Activated T-cell treated with anti-CD3 and anti-CD28 coated beads, Interleukin-2, amount 50 U/mL, for 24 hours (primary cell): ENCODE results near the gene MLPH.
A peak's percentile ranks its signal among the peaks of the same experiment; 100 is the strongest.

Experiments
- DNase-seq: peaks from one replicate; pipeline ENCODE4 v3.0.0-alpha.2; 2020
- H3K27ac Mint-ChIP-seq: 2 replicates; pipeline ENCODE4 v1.8.0; 2020; ENCODE audit warnings: mild to moderate bottlenecking, mixed read lengths
- H3K27me3 Mint-ChIP-seq: 2 replicates; pipeline ENCODE4 v1.8.0; 2020; ENCODE audit warnings: mixed read lengths
- H3K36me3 Mint-ChIP-seq: 2 replicates; pipeline ENCODE4 v1.8.0; 2020; ENCODE audit warnings: low read depth, mixed read lengths
- H3K4me1 Mint-ChIP-seq: 2 replicates; pipeline ENCODE4 v1.8.0; 2020; ENCODE audit warnings: low read depth, mixed read lengths
- H3K4me3 Mint-ChIP-seq: 2 replicates; pipeline ENCODE4 v1.8.0; 2020; ENCODE audit warnings: mild to moderate bottlenecking, moderate library complexity, mixed read lengths
- H3K9me3 Mint-ChIP-seq: 2 replicates; pipeline ENCODE4 v1.8.0; 2020; ENCODE audit warnings: mixed read lengths

Gene MLPH

DNA sequence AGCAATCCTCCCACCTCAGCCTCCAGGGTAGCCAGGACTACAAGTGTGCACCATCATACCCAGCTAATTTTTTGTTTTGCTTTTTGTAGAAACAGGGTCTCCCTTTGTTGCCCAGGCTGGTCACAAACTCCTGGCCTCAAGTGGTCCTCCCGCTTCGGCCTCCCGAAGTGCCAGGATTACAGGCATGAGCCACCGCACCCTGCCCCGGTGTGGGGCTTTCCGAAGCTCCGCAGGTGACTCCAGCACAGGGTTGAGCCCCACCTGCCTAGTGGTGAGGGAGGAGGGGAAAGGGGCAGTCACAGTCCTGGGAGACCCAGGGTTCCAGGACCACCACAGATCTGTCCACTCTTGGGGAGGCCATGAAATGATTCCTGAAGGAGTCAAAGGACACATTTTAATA, 84.5 kb downstream of the MLPH start:
- H3K36me3 Mint-ChIP-seq: no peaks in the 10 kb centered on the region
- peaks cover 6% of the 10 kb centered on the region for H3K4me1 Mint-ChIP-seq
- H3K27ac Mint-ChIP-seq: no peak overlapping the region
- no peak overlapping the region for H3K4me3 Mint-ChIP-seq
- H3K9me3 Mint-ChIP-seq: no peaks in the 10 kb centered on the region
- DNase-seq: no peak
- H3K27me3 Mint-ChIP-seq: peaks cover 7% of the 10 kb centered on the region

GRCh38 chr2:237572021-237572741, 85.1 kb downstream of the MLPH start:
- Mint-ChIP-seq H3K36me3 (no peaks in the 10 kb centered on the region), H3K27ac (no peak overlapping the region), H3K4me1 (peaks cover 6% of the 10 kb centered on the region), H3K27me3 (peaks cover 7% of the 10 kb centered on the region), H3K4me3 (no peak overlapping the region), H3K9me3 (no peaks in the 10 kb centered on the region)
- DNase-seq: peak; percentile 92

DNA sequence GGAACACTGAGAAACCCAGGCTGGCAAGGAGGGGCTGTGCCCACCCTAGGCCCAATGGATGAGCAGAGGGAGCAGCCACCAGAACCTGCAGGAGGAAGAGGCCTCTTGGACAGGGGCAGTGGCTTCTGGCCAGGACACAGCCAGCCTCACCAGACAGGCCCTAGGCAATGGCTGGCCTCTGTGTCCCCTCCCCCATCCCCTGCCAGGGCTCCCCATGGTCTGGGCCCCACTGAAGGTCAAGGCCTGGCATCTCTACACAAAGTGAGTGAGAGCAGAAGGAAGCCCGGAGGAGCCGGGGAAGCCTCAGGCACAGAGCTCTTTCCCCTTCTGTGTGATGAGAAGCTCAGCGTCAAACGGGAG, 85.7 kb downstream of the MLPH start:
- Mint-ChIP-seq H3K36me3 (no peaks in the 10 kb centered on the region), H3K4me1 (peaks cover 6% of the 10 kb centered on the region), H3K9me3 (no peaks in the 10 kb centered on the region), H3K4me3 (no peak overlapping the region), H3K27ac (no peak overlapping the region), H3K27me3 (peaks cover 7% of the 10 kb centered on the region)
- DNase-seq: no peak

GRCh38 chr2:237573721-237574415, 86.8 kb downstream of the MLPH start:
- peaks cover 6% of the 10 kb centered on the region for H3K4me1 Mint-ChIP-seq
- no peaks in the 10 kb centered on the region for H3K9me3 Mint-ChIP-seq
- no peak for DNase-seq
- no peaks in the 10 kb centered on the region for H3K36me3 Mint-ChIP-seq
- H3K27ac Mint-ChIP-seq: no peak overlapping the region
- no peak overlapping the region for H3K4me3 Mint-ChIP-seq
- H3K27me3 Mint-ChIP-seq: peaks cover 6% of the 10 kb centered on the region

DNA sequence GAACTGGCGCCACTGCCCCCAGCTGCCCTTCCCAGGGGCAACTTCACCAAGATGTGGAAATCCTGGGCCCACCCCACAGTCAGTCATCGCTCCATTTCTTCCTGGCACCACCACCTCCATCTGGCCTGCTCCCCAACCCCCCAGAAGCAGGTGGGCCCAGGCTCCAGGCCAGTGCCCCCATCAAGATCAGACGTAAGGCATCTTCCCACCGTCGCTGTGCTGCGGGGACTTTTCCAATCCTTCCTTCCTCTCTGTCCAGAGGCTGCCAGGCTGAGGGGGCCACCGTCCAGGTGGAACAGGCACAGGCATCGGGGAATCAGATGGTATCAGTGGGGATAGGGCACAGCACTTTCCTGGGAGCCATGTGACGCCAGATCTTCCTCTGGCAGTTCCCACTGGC, 87.4 kb downstream of the MLPH start:
- no peak for DNase-seq
- Mint-ChIP-seq H3K9me3 (no peaks in the 10 kb centered on the region), H3K27ac (no peak overlapping the region), H3K4me3 (no peak overlapping the region), H3K4me1 (peaks cover 6% of the 10 kb centered on the region), H3K27me3 (peaks cover 3% of the 10 kb centered on the region), H3K36me3 (no peaks in the 10 kb centered on the region)

GRCh38 chr2:237574894-237575868, 88.1 kb downstream of the MLPH start:
- Mint-ChIP-seq H3K27me3 (peaks cover 3% of the 10 kb centered on the region), H3K36me3 (no peaks in the 10 kb centered on the region), H3K27ac (no peak overlapping the region), H3K4me3 (no peak overlapping the region), H3K4me1 (peaks cover 6% of the 10 kb centered on the region), H3K9me3 (no peaks in the 10 kb centered on the region)
- DNase-seq: no peak

DNA sequence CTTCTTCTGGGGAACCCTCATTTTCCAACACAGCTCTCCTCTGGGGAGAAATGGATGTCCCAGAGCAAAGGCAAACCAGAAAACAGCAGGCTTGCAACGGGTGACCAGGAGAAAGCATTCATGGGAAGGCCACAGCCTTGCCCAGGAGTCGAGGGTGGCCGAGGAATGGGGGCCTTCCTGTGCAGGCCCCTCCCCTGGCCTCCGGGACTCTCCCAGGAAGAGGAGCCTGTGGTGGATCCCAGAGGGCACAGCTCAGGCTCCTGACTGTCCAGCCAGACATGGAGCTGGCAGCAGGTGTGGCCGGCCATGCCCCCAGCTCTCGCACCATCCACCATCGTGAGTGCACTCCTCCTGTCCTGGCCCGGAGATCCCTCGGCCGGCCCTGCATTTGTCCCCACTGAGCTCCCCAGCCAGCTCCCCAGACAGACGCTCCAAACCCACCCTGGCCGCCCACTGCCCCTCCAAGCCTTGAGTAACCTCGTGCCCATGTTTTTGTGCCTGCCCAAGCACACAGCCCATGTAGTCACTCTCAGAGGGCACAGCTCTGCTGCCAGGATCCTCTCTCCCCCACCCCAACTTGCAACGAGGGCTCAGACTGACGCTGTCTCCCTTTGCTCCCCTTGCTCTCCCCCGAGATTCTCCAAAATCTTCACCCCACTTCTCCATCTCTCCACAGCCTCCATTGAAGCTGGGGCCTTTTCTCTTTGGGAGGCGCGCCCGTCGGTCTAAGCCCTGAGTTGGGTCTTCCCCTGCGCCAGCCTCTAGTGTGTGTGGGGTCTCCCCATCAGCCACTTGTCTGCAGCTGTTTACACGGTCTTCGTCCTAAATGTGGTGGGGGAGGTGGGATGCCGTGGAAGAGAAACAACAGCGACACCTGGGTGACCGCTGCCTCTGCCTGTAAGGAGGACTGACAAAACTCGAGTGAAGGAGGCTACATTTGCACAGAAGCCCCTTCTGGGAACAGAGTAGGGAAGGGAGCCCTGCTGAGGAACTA, 89.1 kb downstream of the MLPH start:
- no peaks in the 10 kb centered on the region for H3K9me3 Mint-ChIP-seq
- peaks cover 6% of the 10 kb centered on the region for H3K4me1 Mint-ChIP-seq
- no peaks in the 10 kb centered on the region for H3K36me3 Mint-ChIP-seq
- H3K4me3 Mint-ChIP-seq: no peak overlapping the region
- no peak for DNase-seq
- no peak overlapping the region for H3K27ac Mint-ChIP-seq
- peaks cover 3% of the 10 kb centered on the region for H3K27me3 Mint-ChIP-seq

GRCh38 chr2:237576974-237577373, 89.9 kb downstream of the MLPH start:
- no peak for DNase-seq
- Mint-ChIP-seq H3K27ac (no peak overlapping the region), H3K4me3 (no peak overlapping the region), H3K27me3 (no peaks in the 10 kb centered on the region), H3K36me3 (no peaks in the 10 kb centered on the region), H3K9me3 (no peaks in the 10 kb centered on the region), H3K4me1 (peaks cover 7% of the 10 kb centered on the region)

DNA sequence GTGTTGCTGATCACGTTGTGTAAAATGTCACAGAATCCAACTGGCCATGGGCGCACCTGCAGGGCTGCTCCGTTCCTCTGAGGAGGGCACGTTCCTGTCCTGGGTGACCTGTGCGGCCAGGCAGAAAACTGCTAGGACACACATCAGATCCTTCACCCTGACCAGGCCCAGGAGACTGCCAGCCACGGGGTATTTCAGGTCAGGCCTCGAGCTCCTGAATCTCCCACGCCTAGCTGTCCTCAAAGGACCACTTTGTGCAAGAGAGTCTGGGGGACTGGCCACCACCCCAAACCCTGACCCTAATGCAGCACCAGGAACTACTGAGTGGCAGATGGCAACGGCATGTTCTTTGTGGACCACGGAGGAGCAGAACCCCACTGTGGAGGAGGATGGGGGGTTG, 90.4 kb downstream of the MLPH start:
- Mint-ChIP-seq H3K9me3 (no peaks in the 10 kb centered on the region), H3K27ac (no peak overlapping the region), H3K27me3 (no peaks in the 10 kb centered on the region), H3K36me3 (no peaks in the 10 kb centered on the region), H3K4me1 (peaks cover 5% of the 10 kb centered on the region), H3K4me3 (no peak overlapping the region)
- DNase-seq: no peak

DNA sequence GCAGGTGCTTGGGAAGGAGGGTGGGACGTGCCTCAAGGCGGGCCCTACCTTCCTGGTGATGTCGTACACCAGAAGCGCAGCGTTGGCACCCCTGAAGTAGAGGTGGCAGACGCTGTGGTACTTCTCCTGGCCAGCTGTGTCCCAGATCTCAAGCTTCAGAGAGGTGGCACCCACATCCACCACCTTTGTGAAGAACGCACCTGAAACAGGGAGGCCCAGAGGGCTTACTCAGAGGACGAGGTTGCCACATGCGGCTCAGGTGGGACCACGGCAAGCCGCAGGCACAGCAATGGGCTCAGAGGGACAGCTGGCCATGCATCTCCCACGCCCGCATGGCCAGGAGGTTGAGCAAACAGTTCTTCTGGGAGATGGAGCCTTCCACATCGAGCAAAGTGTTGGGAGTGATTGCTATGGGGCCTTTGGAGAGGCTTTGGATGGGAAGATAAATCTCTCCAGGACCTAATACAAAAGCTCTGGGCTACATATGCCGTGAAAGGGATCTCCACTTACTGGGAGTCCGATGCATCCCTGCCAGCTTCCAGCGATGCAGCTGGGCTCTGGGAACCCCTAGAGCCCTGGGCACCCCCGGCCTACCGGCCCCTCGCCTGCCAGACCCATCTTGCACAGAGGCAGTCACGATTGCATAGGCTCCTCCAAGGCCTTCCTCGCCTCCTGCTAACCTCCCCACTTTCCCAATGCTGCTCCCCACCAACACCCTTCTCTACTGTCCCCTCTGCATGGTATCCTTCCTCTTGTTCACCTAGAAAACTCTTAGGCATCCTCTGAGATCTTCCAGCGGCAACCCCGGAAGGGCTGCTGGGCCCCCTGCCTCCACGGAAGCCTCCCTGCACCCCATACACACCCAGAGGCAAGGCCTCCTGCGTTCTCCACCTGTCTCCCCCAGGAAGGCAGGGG, 91.2 kb downstream of the MLPH start:
- no peaks in the 10 kb centered on the region for H3K9me3 Mint-ChIP-seq
- no peak overlapping the region for H3K27ac Mint-ChIP-seq
- no peak overlapping the region for H3K4me3 Mint-ChIP-seq
- peaks cover 5% of the 10 kb centered on the region for H3K4me1 Mint-ChIP-seq
- no peaks in the 10 kb centered on the region for H3K36me3 Mint-ChIP-seq
- no peaks in the 10 kb centered on the region for H3K27me3 Mint-ChIP-seq
- no peak for DNase-seq

DNA sequence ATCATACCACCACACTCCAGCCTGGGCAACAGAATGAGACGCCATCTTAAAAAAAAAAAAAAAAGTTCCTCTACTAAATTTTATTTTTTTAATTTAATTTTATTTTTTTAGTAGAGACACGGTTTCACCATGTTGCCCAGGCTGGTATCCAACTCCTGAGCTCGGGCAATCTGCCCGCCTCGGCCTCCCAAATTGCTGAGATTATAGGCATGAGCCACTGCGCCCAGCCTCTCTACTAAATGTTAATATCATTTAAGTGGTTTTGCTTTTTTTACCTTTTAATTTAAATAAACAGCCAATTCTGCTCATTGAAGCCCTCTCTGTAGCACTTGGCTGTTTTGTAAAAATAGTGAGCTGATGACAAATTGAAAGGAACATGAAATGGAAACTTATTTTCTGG, 94.3 kb downstream of the MLPH start:
- Mint-ChIP-seq H3K27ac (peak overlapping the region; percentile 35), H3K9me3 (no peaks in the 10 kb centered on the region), H3K27me3 (no peaks in the 10 kb centered on the region), H3K36me3 (no peaks in the 10 kb centered on the region), H3K4me3 (no peak overlapping the region), H3K4me1 (peaks cover 5% of the 10 kb centered on the region)
- DNase-seq: no peak

DNA sequence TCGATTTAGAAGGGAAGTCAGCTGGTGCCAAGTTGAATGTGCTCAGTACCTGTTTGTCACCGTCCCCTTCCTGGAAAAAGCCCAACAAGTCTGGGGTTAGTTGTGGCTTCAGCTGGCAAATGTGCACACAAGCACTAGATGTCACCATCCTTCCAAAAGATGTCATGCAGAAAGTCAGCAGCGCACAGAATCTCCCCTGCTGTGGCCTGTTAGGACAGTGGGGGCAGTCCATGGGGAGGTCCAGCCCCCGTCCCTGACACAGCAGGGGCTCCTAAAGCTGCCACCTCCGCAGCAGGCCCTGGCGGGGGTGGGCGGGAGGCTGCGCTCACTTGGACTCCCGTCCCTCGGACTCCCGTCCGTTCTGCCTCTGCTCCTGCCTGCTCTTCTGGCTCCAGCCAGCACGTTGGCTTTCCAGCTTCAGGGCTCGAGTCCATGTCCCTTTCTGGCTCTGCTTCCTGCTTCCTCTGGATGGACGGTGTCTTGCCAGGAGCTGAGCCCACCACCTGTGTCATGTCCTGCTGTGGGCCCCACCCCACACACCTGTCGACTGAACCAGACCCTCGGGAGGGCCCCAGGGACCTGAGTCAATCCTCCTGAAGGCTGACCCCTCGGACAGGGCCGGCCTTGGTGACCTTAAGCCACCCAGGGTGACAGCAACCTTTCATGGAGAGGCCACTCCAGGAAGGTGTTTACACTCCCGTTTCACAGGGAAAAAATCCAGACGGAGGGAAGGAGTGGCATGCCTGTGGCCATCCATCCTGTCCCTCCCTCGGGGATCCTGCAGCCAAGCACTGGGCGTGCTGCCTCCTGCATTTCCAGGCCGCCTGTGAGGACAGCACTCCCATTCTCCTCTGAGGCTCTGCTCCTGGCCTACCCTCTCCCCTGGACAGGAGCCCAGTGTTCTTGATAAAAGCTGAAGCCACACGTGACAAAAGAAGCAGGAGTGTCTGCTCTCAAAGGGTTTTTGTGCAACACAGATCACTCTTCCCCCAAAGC, 95.0 kb downstream of the MLPH start:
- no peaks in the 10 kb centered on the region for H3K9me3 Mint-ChIP-seq
- DNase-seq: peak; percentile 60
- peak overlapping the region; percentile 35 for H3K27ac Mint-ChIP-seq
- peaks cover 5% of the 10 kb centered on the region for H3K4me1 Mint-ChIP-seq
- H3K4me3 Mint-ChIP-seq: no peak overlapping the region
- H3K36me3 Mint-ChIP-seq: no peaks in the 10 kb centered on the region
- H3K27me3 Mint-ChIP-seq: no peaks in the 10 kb centered on the region
